ENCODE data around the gene H6PD.

The H6PD gene

DNA sequence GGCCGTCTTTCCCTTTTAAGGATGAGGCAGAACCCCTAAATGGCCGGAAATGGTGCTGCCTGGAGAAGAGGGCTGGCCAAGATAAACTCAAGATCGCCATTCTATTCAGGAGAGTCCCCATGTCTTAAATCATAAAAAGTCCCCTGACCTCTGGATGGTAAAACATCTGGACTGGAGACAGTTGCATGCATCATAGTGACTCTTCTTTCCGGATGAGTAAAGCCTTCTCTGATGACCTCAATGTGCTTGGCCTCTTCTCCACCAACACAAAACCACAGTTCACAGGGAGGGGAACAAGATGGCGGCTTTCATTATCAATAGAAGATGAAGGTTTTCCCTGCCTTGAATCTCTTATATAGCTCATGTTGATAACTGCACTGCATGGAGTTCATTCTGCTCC is 27.5 kb upstream of the H6PD start:
- DNase-seq (ENCODE audit: low read depth in 2 of 2): no peak

DNA sequence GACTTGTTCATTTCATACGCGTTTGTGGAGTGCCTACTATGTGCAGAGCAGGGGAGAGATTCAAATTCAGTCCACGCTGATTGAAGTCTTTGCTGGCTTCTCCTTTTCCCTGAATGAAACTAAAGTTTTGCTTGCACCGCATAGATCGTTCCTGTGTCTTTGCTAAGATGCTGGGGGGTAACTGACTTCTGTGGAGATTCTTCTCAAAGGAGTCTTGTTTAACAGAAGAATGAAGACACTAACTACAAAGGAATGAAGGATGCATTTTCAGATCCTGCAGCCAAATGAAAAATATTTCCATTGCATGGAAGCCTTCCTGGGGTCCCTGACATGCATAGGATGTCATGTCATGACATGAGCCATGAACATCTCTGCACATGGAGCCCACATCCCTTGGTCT is 26.9 kb upstream of the H6PD start:
- no peak for DNase-seq (ENCODE audit: low read depth in 2 of 2)

DNA sequence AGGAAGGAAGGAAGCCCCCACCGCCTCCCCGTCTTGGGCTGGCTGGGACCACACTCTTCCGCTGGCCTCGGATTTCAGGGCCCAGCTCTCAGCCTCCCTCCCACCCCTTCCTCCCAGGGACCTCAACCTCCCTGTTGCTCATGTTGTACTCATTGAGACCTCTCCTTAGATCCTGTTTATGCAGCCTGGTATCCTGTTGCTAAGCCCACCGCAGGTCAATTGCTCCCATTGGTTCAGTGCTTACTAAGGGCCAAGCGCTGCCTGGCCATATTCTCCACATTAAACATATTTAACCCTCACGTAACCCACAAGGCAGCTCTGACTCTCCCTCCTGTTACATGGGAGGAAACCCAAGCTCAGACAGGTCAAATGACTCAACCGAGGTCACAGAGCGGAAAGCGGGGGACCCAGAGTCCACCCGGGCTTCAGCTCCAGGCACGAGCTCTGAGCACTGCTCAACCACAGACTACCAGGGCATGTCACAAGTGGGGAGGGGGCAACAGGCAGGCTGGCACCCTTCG is 23.2 kb upstream of the H6PD start:
- DNase-seq (ENCODE audit: low read depth in 2 of 2): no peak

DNA sequence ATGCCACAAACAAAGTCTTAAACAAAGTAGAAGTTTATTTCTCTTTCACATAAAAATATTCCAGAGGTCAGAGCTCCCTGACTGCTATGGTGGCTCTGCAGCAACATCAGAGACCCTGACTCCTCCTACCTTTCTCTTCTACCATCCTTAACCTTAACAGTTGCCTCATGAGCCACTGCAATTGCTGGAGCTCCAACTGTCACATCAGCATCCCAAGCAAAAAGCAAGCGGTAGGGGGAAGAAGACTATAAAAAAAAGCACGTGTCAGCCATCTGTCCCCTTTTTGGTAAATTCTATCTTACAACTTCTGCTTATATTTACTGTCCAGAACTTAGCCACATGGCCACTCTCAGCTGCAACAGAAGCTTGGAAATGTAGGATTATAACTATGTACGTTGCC is 21.8 kb upstream of the H6PD start:
- DNase-seq (ENCODE audit: low read depth in 2 of 2): no peak

DNA sequence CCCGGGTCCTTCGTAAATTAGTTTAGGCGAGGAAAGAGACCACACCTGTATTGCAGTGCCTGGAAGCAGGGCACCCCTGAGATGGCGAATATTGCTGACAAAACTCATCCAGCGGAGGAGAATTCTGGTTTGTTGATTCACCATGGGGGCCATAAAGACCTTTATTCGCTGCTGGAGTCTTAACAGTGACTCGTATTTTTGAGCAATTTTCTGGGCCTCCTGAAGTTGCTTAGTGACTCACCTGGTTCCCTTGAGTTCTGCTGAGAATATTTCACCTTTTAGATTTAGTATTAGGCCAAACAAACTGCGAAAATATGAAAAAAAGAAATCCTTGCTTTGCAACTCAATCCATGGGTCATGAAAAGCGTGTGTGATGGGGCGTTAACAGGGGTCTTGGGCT is 20.6 kb upstream of the H6PD start:
- DNase-seq (ENCODE audit: low read depth in 2 of 2): no peak

DNA sequence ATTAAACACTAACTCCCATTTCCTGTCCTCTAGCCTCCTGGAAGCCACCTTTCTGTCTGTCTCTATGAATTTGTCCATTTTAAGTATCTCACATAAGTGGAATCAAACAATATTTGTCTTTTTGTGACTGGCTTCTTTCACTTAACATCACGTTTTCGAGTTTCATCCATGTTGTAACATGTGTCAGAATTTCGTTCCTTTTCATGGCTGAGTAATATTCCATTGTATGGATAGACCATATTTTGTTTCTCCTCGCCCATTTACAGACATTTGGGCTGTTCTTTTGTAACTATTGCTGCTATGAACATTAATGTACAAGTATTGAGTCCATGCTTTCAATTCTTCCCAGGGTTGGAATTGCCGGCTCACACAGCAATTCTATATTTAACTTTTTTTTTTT is 15.7 kb upstream of the H6PD start:
- no peak for DNase-seq (ENCODE audit: low read depth in 2 of 2)

DNA sequence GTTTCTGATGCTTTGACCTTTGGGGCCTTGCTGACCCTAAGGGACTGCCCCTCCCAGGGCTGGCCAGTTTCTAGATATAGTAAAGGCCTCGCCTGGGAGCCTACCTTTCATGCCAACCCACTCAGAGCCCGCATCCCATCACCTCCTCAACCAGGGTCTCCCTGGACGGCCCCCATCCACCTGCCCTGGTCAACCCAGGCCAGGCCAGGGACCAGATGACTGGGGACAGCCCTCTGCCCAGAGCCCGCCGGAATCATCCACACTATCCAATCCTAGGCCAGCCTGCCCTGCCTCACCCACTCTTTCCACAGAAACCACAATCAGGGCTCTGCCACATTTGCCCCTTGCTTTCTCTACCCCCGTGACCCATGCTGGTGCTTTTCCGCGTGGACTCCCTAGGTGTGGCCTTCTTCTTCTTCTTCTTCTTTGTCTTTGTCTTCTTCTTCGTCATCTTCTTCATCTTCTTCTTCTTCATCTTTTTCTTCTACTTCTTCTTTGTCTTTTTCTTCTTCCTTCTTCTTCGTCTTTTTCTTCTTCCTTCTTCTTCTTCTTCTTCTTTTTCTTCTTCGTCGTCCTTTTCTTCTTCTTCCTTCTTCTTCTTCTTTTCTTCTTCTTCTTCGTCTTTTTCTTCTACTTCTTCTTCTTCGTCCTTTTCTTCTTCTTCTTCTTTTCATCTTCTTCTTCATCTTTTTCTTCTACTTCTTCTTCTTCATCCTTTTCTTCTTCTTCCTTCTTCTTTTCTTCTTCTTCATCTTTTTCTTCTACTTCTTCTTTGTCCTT is 11.5 kb upstream of the H6PD start:
- DNase-seq (ENCODE audit: low read depth in 2 of 2): no peak

DNA sequence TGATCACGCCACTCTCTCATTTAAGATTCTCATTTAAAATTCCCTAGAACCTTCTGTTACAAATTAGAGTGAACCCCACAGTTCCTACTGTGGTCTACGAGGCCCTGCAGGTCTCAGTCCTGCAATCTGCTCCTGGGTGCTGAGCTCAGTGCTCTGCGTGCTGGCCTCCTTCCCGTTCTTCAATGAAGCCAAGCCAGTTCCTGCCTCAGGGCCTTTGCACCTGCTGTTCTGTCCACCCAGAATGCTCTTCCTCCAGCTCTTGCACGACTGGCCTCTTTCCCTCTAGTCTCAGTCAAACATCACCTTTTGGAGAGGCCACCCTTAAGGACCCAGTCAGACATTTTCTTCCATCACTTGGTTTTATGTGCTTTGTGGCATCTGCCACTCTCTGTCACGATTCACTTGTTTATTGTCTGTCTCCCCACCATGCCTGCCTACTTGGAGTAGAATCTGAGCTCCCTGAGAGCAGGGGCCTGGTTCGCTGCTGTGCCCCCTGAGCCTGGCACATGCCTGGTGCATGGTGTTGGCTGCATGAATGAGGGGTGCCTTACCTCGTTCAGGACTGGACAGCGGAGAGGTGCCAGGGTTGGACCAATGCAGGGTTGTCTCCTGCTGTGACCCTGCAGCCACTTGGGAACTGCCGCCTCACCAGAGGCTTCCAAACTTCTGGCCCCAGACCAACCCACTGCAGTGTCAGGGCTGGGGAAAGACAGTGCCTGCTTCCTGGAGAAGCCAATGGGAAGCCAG is 9.7 kb upstream of the H6PD start:
- no peak for DNase-seq (ENCODE audit: low read depth in 2 of 2)

DNA sequence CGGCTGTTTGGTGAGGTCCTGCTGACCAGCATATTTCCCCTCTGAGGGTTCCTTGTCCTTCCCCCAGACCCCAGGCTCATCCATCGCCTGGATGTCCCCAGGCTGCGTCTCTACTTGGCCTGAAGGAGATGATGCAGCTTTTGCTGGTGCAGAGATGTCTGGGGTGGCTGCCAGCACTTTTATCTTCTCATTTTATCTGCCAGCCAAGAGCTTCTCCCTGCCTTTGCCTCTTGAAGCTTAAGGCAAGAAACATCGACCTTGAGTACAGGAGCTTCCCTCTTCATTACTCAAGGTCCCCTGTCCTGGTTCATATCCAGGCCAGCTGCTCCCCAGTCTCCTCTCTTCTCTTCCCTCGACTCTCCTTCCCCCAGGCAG is 9.2 kb upstream of the H6PD start:
- no peak for DNase-seq (ENCODE audit: low read depth in 2 of 2)

DNA sequence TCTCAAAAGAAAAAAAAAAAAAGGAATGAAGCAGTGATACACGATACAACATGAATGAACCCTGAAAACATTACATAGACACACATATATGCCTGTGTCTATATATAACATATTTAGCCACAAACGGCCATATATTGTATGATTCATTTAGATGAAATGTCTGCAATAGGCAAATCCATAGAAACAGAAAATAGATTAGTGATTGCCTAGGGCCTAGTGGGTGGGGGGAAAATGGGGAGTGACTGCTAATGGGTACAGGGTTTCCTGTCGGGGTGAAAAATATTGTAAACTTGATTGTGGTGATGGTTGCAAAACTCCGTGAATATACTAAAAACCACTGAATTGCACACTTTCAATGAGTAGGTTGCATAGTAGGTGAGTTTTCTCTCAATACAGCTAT is 6.0 kb upstream of the H6PD start:
- no peak for DNase-seq (ENCODE audit: low read depth in 2 of 2)

DNA sequence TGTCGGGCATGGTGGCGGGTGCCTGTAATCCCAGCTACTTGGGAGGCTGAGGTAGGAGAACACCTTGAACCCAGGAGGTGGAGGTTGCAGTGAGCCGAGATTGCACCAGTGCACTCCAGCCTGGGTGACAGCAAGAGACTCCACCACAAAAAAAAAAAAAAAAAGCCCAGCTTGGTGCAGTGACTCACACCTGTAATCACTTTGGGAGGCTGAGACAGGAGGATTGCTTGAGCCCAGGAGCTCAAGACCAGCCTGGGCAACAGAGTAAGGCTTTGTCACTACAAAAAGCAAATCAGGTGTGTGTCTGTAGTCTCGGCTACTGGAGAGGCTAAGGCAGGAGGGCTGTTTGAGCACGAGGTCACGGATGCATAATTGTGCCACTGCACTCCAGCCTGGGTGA is 5.0 kb upstream of the H6PD start:
- DNase-seq (ENCODE audit: low read depth in 2 of 2): no peak

DNA sequence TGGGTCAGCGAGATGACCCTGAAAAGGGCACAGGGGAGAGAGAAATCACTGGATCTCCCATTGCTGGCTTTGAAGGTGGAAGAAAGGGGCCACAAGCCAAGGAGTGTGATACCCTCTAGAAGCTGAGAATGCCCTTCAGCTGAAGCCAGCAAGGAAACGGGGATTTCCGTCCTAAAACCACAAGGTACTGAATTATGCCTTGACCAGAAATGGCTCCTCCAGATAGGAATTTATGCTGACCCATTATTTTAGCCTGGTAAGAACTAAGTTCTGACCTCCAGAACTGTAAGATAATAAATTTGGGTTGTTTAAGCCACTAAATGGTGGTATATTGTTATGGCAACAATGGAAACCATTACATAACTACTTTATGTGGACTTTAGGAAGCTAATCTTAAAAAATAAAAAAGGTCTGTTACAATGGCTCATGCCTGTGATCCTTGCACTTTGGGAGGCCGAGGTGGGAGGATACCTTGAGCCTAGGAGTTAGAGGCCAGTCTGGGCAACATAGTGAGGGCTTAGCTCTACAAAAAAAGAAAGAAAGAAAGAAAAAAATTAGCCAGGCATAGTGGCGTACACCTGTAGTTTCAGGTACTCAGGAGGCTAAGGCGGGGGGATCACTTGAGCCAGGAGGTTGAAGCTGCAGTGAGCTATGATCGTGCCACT is 3.6 kb upstream of the H6PD start:
- DNase-seq (ENCODE audit: low read depth in 2 of 2): no peak

DNA sequence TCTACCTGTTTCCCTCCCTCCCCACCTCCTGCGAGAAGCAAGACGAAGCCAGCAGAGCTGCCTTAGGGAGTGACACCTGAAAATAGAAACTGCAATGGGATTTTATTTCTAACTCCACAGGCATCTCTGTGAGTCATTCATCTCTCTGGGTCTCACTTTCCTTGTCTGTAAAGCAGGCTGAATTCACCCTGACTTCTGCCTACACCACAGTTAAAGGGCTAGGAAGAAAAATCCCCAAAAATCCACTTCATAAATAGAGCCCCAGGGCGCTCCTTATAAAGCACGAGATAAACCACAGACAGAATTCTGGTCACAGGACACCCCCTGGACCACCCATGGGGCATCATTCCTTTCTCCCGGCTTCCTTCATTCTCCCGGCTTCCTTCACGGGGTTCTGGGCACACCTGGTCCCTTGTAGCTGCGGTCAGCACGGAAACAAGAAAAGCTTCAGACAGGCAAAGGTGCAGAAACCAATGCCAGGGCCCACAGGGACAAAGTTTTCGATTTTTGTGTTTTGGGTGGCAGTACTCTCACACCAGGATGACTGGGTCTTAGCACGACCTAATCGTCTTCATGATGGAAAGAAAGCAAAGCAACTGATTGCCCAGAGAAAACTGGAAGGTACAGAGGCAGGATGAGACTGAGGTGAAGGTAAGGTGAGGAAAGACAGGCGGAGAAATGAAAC is 2.8 kb upstream of the H6PD start:
- no peak for DNase-seq (ENCODE audit: low read depth in 2 of 2)

DNA sequence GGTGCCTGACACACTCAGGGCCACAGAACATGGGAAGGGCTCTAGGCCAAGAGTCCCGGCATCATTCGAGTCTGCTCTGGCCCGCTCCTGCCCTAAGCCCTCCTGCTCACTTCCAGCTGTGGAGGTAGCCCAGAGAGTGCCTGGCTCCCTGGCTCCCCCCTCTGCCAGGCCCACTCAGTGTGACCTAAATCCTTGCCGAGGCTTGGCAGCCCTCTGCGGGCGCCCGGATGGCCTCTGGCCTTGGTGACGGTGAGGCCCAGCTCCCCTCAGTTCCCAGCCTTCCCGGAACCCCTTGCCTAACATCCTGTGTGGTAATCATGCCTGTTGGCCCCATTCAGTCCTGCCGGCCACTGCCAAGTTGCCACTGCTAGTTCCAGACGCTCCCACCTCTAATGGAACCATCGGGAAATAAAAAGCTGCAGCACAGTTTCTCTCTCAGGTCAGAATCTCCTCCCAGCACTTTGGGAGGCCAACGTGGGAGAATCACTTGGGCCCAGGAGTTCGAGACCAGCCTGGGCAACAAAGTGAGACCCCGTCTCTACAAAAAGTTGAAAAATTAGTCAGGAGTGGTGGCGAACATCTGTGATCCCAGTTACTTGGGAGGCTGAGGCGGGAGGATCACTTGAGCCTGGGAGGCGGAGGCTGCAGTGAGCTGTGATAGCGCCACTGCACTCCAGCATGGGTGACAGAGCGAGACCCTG is 1.2 kb upstream of the H6PD start:
- DNase-seq (ENCODE audit: low read depth in 2 of 2): no peak

DNA sequence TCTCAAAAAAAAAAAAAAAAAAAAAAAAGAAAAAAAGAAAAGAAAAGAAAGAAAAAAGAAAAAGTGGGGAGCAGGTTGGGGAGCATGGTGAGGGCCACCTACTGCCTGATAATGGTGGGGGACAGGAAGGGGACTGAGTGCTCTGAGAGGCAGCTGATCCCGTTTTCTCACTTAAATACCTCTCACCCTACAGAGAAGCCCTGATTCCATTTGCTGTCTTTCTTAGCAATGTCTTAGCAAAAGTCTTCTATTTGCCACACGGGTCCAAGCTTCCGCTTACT is 692 bp upstream of the H6PD start:
- no peak for DNase-seq (ENCODE audit: low read depth in 2 of 2)

DNA sequence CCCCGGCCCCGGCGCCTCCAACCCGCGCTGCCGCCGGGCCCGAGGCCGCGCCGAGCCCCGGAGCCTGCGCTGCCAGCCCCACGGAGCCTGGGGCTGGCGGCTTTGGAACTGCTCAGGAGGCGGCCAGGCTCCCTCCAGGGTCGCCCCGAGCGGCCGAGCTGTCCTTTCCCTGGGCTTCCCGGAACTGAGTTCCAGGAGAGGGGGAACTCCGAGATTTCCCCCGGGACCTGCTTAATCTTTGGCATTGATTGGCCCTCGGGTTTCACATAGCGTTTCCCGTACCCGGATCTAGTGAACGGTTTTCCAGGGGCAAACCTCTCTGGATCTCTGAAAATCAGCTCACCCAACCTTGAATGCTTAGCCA is 504 bp downstream of the H6PD start:
- DNase-seq (ENCODE audit: low read depth in 2 of 2): no peak

DNA sequence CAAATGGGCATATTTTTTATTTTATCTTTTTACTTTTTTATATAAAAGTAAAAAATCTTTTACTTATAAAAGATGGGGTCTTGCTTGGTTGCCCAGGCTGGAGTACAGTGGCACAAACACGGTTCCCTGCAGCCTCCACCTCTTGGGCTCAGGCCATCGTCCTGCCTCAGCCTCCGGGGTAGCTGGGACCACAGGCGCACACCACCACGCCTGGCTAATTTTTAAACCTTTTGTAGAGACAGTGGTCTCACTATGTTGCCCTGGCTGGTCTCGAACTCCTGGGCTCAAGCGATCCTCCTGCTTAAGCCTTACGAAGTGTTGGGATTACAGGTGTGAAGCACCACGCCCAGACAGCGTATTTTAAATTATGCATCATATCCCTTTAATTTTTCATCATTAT is 986 bp downstream of the H6PD start:
- DNase-seq (ENCODE audit: low read depth in 2 of 2): no peak

DNA sequence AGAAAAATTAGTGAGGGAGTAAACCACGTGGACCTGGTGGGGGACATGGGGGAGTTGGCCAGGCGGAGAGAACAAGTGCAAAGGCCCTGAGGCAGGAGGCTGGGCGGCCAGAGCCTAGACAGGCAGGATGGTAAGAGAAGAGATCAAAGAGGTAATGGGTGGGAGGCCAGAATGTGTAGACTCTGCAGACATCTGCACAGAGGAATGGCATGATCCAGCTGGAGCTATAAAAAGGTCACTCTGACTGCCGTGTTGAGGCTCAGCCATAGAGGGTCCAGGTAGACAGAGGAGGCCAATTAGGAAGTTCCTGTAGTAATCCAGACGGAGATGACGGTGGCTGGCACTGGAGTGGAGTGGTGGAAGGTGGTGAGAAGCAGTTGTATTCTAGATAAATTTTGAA is 3.6 kb downstream of the H6PD start:
- DNase-seq (ENCODE audit: low read depth in 2 of 2): no peak

DNA sequence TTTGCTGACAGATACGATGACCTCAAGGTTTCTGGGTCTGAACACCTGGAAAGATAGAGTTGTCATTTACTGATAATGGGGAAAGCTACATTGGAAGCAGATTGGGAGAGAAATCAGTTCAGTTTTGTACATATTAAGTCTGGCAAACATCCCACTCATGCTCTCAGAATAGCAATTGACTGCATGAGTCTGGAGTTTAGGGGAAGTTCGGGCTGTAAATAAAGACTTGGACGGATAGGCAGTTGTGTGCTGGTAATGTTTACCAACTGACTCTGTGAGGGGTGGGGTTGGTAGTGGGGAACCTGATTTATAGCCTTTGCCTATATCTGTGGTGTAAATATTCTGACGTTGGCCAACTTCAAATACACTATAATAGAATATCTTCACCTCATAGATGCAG is 4.0 kb downstream of the H6PD start:
- no peak for DNase-seq (ENCODE audit: low read depth in 2 of 2)

DNA sequence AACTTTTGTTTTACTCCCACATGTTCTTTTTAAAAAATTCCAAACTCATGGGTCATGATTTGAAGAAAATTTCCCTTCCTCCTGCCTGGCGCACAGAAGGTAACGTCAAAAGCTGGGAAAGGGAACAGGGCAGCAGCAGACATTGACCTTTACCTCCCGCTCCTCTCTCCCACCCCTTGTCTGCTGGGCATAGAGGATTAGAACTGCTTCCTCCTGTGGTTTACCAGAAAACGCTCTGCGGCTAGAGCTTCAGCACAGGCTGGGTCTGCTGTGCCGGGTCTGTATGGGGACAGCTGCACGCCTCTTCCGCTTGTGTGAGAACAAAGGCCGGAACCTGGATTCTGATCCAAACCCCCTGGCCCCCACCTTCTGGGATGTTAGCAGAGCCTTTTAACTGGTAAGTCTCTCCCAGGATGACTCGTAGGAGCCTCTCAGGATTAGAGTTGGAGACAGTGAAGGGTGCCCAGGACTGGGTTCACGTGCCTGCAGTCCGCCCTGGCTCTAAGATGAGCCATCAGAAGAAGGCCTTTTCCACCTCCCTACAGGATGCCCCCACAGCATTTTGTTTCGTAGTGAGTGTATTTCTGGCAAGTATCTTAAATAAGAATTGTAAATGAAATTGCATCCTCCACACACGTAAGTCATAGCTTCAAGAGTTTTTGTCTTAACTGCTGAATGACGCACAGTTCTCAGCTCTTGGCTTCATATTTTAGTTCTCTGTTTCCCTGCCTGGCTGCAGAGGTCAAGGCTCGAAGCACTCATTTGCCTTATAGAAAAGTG is 5.2 kb downstream of the H6PD start:
- DNase-seq (ENCODE audit: low read depth in 2 of 2): peak in 1 of 2 donors; percentile 18
